ENCODE results near the gene BCL2. TPM values are rescaled to one million over a fixed set of nuclear protein-coding genes. Genes with fewer than 3 reads are reported as not detected.
A peak's percentile ranks its signal among the peaks of the same experiment; 100 is the strongest.

The BCL2 gene
- total and polyA plus RNA-seq, 3 donors from 2014 or later: 6.3 to 20.8 (median 16.0) TPM

- TF ChIP-seq CTCF (IDR thresholded peaks at IDR 0.05): no peak
- no peak for TF ChIP-seq POLR2A (IDR thresholded peaks at IDR 0.05)
- 85 to 87% methylated on average over 7 of the region's 7 CpGs for WGBS, 2 donors
- intact Hi-C loops (cut with DNase I; ENCODE audit: low total_unique reads): no loop called here
- no peaks in the 10 kb centered on the region for H3K9me3 ChIP-seq
- peaks cover 5% of the 10 kb centered on the region for H3K4me1 ChIP-seq
- no peaks in the 10 kb centered on the region for H3K36me3 ChIP-seq (ENCODE audit: low read depth, missing control alignments)
- no peaks in the 10 kb centered on the region for H3K27me3 ChIP-seq
- H3K4me3 ChIP-seq: no peak overlapping the region
- no peak overlapping the region for H3K27ac ChIP-seq
- DNase-seq: no peak
These were observed 10.0 kb upstream of the BCL2 start for GRCh38 chr18:63329431-63330145.

GRCh38 chr18:63326011-63326410 is 6.4 kb upstream of the BCL2 start:
- no peaks in the 10 kb centered on the region for H3K36me3 ChIP-seq (ENCODE audit: low read depth, missing control alignments)
- no peaks in the 10 kb centered on the region for H3K27me3 ChIP-seq
- peaks cover 10% of the 10 kb centered on the region for H3K4me1 ChIP-seq
- H3K9me3 ChIP-seq: no peaks in the 10 kb centered on the region
- WGBS, 2 donors: 64 to 74% methylated on average over 5 of the region's 5 CpGs
- H3K4me3 ChIP-seq: no peak overlapping the region
- H3K27ac ChIP-seq: peak overlapping the region; percentile 33 to 78
- DNase-seq: no peak
- intact Hi-C loops (cut with DNase I; ENCODE audit: low total_unique reads): no loop called here
- no peak for TF ChIP-seq POLR2A (IDR thresholded peaks at IDR 0.05)
- TF ChIP-seq CTCF (IDR thresholded peaks at IDR 0.05): no peak

- Histone ChIP-seq H3K27me3 (no peaks in the 10 kb centered on the region), H3K27ac (peak overlapping the region; percentile 33 to 78), H3K36me3 (ENCODE audit: low read depth, missing control alignments) (no peaks in the 10 kb centered on the region), H3K4me3 (no peak overlapping the region), H3K9me3 (no peaks in the 10 kb centered on the region), H3K4me1 (peaks cover 10% of the 10 kb centered on the region)
- TF ChIP-seq CTCF (IDR thresholded peaks at IDR 0.05) (no peak), POLR2A (IDR thresholded peaks at IDR 0.05) (no peak)
- intact Hi-C loops (cut with DNase I; ENCODE audit: low total_unique reads): no loop called here
- DNase-seq: peak; percentile 66
- WGBS, 2 donors: 61 to 67% methylated on average over 11 of the region's 11 CpGs
These were observed 5.6 kb upstream of the BCL2 start for GRCh38 chr18:63325086-63325686.

- H3K27ac ChIP-seq: peak overlapping the region; percentile 26 to 66
- peak; percentile 76 to 91 (median 91) for TF ChIP-seq CTCF (IDR thresholded peaks at IDR 0.05)
- no peak for TF ChIP-seq POLR2A (IDR thresholded peaks at IDR 0.05)
- H3K4me3 ChIP-seq: no peak overlapping the region
- peaks cover 10% of the 10 kb centered on the region for H3K4me1 ChIP-seq
- no peaks in the 10 kb centered on the region for H3K27me3 ChIP-seq
- H3K36me3 ChIP-seq (ENCODE audit: low read depth, missing control alignments): no peaks in the 10 kb centered on the region
- DNase-seq: peak; percentile 74
- 40 to 46% methylated on average over 8 of the region's 8 CpGs for WGBS, 2 donors
- no peaks in the 10 kb centered on the region for H3K9me3 ChIP-seq
- intact Hi-C loops (cut with DNase I; ENCODE audit: low total_unique reads): loop anchor here (5.0 kb wide), 1 partner anchor 196 kb away; no protein-coding TSS in a partner anchor
These were observed 3.5 kb upstream of the BCL2 start for GRCh38 chr18:63322908-63323634.
